ENCODE data around the gene YBEY.

DNA sequence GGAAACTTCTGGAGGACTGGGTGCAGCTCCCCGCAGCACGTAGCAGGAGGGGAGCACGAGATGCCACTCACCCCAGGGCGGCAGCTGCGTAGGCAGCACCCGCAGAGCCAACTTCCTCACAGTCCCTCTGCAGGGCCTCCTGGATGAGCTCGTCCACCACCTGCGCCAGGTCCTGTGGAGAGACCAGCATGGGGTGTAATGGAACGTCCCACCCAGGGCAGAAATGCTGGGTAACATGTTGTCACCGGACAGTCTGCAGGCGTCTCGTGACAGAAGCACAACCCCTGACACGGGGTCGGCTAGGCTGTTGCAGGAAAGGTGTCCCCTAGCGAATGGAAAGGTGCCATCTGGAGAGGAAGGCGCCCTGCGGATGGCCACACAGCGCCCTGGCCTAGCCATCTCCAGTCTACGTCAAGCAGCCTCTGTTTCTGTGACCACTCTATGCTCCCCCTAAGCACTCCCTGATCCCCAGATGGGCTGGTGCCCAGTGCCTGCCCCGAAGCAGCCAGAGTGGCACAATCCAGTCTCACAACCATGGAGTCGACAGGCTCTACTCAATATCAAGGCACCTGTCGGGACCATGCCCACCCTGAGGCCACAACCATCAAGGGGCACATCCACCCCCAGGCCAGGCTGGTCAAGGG lies 22.0 kb upstream of the YBEY start:
- TF ChIP-seq, protein P1, sequence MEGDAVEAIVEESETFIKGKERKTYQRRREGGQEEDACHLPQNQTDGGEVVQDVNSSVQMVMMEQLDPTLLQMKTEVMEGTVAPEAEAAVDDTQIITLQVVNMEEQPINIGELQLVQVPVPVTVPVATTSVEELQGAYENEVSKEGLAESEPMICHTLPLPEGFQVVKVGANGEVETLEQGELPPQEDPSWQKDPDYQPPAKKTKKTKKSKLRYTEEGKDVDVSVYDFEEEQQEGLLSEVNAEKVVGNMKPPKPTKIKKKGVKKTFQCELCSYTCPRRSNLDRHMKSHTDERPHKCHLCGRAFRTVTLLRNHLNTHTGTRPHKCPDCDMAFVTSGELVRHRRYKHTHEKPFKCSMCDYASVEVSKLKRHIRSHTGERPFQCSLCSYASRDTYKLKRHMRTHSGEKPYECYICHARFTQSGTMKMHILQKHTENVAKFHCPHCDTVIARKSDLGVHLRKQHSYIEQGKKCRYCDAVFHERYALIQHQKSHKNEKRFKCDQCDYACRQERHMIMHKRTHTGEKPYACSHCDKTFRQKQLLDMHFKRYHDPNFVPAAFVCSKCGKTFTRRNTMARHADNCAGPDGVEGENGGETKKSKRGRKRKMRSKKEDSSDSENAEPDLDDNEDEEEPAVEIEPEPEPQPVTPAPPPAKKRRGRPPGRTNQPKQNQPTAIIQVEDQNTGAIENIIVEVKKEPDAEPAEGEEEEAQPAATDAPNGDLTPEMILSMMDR (CRISPR knock-in tag; IDR thresholded peaks at IDR 0.05), result no peak
- no peak for TF ChIP-seq MXI1 (IDR thresholded peaks at IDR 0.05; ENCODE audit: borderline replicate concordance, low read depth, low read length)
- no peak for TF ChIP-seq TCF7 (IDR thresholded peaks at IDR 0.05; ENCODE audit: low read depth)
